Choroid plexus epithelial cell (primary cell): ENCODE data around the gene KLHL21.

Source experiments
- DNase-seq: peaks from one replicate; pipeline ENCODE4 v3.0.0-alpha.2; 2010; ENCODE audit warnings: low read depth
- H3K4me3 ChIP-seq: 2 replicates; pipeline ENCODE4 v1.5.1; 2011; ENCODE audit warnings: low read depth, mild to moderate bottlenecking, control low read depth, low read length, moderate library complexity
- TF ChIP-seq, protein P1 (sequence below): conservative IDR thresholded peaks from 2 replicates; pipeline ENCODE4 v1.5.1; 2011; ENCODE audit warnings: low read depth, mild to moderate bottlenecking, control low read depth, inconsistent platforms, low read length, moderate library complexity

KLHL21 gene

DNA sequence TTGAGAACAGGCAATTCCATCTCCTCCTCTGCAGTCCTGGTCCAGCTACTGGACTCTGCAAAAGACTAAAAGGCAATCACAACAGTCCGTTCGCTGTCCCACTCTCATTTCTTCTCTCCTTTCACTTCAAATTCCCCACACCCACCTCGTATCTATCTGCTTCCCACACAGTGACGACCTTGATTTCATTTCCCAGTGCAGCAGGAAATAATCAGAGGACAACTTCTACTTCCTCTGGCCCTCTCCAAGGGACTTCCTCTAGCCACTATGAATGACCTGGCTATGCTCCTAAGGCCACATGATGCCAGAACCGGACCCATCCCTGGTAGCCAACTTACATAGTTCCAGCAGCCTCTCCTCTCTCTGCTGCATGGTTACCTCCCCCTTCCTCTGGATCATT is 56.3 kb downstream of the KLHL21 start:
- no peak overlapping the region for H3K4me3 ChIP-seq
- TF ChIP-seq, protein P1, sequence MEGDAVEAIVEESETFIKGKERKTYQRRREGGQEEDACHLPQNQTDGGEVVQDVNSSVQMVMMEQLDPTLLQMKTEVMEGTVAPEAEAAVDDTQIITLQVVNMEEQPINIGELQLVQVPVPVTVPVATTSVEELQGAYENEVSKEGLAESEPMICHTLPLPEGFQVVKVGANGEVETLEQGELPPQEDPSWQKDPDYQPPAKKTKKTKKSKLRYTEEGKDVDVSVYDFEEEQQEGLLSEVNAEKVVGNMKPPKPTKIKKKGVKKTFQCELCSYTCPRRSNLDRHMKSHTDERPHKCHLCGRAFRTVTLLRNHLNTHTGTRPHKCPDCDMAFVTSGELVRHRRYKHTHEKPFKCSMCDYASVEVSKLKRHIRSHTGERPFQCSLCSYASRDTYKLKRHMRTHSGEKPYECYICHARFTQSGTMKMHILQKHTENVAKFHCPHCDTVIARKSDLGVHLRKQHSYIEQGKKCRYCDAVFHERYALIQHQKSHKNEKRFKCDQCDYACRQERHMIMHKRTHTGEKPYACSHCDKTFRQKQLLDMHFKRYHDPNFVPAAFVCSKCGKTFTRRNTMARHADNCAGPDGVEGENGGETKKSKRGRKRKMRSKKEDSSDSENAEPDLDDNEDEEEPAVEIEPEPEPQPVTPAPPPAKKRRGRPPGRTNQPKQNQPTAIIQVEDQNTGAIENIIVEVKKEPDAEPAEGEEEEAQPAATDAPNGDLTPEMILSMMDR, result no peak
- no peak for DNase-seq

DNA sequence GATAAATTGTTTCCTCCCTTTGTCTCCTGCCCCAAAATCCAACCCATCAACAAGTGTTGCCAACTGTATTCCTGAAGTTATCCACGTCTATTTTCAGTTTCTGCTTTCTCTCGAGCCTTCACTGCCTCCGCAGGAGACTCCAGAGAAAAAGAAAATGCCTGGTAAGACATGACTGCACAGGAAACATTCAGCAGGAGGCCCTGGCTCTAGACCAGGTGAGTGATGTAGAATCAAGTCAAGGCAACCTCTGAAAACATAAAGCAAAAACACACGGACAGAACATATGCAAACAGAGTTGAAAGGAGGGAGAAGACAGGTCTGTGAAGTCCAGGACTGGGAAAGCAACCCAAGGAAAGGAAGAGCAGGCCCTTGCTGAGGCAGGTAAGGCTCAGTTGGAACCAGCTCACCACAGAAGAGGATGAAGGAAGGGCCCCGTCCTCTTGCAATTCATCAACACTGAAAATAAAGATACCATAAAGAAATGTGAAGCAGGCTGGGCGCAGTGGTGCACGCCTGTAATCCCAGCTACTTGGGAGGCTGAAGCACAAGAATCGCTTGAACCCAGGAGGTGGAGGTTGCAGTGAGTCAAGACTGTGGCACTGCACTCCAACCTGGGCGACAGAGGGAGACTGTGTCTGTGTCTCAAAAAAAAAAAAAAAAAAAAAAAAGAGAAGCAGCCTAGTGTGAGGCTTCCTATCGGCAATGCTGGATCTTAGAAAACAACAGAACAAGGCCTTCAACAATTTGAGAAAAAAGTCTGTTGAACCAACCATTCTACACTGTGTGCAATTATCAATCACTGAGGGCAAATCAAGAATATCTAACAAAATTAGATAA is 57.2 kb downstream of the KLHL21 start:
- peak; percentile 82 for DNase-seq
- no peak overlapping the region for H3K4me3 ChIP-seq
- TF ChIP-seq, protein P1, result no peak

DNA sequence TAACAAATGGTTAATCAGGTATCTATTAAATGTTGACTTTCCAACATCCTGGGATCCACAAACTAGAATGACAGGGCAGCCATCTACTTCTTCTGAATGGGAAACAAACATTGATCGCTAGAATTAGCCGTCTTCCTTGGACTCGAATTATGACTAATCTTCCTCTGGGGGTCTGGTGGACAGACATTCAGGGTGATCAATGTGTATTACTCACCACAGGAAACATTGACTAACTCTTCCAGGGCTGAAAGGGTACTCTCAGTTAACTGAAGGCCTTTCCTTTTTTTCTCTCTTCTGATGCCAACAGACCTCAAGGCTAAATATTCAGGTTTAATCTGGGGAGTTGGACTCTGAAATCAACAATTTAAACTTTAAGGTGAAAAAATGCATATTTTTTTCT is 57.8 kb downstream of the KLHL21 start:
- TF ChIP-seq, protein P1, result no peak
- DNase-seq, result peak; percentile 58
- H3K4me3 ChIP-seq, result no peak overlapping the region
